Endometrium (tissue), 2 donors: ENCODE results near the gene BNC2.
"Not testable (repeated sequence)": the region's sequence is repeated elsewhere in the genome, so short reads cannot be mapped to it uniquely, and the experiment has no call there.

Experiments used
- FAIRE-seq: peaks from 2 replicates; lab custom pipeline; 2012; peaks lifted over from hg19 to GRCh38; lab: Jason Lieb, UNC
- donor health status: control.
- donor health status: control.

The BNC2 gene

GRCh38 chr9:16449076-16449730 lies 421.3 kb downstream of the BNC2 start:
- FAIRE-seq, result no peak

GRCh38 chr9:16447946-16448345 lies 422.5 kb downstream of the BNC2 start:
- no peak for FAIRE-seq

- no peak for FAIRE-seq
Observed at GRCh38 chr9:16446636-16447035, 423.8 kb downstream of the BNC2 start.

DNA sequence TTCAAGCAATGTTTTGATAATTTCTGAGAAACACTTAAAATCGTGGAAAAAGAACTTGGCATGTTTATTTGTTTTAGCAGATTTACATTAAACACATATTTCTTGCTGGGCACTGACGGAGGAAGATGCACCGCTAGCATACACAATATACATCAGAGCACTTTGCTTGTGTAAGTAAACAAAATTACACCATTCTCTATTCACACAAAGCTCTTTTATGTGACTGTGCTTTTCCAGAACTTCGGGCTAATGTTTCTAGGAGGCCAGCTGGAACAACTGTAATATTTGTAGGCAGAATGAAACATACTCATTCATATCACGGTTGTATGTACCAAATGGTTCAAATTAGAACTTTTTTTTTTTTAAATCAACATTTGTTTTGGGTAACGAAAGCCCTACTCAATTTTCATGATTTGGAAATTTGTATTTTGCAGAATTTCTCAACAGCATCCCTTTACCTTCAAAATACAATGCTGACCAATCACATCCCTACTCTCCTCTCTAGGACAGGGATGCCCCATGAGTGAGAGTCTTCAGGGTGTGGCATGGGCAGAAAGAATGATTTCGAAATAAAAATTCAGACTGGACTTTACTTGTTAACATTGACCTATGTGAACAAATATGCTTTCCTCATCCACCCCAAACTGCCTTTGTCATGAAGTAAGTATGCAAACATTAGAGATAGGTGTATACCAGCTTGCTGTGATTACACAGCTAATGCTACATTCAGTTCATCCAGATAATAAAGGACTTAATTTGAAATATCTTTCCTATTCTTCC lies 425.1 kb downstream of the BNC2 start:
- no peak for FAIRE-seq

DNA sequence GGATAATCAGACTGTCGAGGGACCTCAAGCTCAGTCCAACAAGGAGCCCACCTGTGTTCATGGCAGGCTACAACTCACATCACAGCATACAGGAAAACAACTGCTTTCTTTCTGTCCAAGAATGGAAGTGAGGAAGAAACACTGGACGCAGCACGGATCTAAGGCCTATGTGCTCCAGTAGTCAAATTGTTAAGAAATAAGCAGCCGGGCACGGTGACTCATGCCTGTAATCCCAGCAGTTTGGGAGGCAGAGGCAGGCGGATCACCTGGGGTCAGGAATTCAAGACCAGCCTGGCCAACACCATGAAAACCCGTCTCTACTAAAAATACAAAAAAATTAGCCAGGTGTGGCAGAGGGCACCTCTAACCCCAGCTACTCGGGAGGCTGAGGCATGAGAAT lies 427.8 kb downstream of the BNC2 start:
- no peak for FAIRE-seq

- FAIRE-seq, result no peak
Observed at GRCh38 chr9:16441791-16442190, 428.7 kb downstream of the BNC2 start.

GRCh38 chr9:16438831-16439230 lies 431.6 kb downstream of the BNC2 start:
- not testable (repeated sequence) for FAIRE-seq

GRCh38 chr9:16436545-16436944 lies 433.9 kb downstream of the BNC2 start:
- FAIRE-seq, result no peak

DNA sequence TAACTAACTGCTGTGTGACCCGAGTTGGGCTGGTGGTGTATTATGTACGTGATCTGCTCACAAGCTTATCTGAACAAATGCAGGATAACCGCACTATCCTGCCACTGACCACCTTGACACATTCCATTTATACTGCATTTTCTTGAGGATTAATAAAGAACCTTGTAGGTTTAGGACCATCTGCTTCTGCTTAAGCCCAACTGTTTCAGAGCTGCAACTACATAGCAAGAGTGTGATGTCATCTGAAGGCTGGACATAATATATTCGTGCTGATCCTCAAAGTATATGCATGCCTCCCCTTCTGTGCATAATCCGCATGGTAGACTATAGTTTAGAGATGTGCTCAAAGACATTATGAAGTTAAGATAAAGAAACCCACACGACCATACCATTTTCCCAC lies 435.9 kb downstream of the BNC2 start:
- FAIRE-seq, result no peak

DNA sequence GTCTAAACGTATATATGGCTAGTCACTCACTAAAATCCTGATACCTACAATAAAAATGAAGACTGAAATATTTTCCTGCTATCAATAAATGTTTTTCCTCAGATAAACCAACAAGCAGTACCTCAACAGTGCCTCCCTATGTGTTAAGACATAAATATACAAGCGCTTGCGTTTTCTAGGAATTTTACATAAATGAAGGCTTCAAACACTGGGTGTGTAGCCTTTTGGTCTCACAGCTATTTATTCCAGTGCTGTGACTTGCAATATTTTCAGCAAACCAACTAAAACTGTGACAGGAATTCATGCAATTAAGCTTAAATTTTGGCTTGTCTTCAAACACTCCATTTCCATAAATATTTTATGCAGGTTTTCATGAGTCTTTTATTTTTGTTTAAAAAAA lies 437.0 kb downstream of the BNC2 start:
- no peak for FAIRE-seq

DNA sequence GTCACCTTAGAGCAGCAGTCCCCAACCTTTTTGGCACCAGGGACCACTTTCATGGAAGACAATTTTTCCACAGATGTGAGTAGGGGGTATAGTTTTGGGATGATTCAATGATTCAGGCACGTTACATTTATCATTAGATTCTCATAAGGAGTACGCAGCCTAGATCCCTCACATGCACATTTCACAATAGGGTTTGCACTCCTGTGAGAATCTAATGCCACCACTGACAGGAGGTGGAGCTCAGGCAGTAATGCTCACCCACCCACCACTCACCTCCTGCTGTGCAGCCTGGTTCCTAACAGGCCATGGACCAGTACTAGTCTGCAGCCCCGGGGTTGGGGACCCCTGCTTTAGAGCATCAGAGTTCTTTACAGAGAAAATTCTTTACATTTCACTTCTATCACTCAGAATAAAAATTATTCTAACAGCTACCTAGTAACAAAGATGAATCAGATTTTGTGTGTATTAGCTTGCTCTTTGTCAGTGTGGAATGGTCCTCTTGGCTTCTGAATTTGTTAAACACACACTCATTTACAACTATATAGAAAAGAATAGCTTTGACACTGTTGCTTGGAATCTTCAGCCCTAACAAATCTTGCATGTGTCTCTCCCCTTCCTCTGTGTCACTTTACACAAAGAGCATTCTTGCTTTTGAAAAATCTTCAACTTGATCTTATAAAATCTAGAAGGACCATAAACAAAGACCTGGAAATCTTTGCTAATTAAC lies 438.6 kb downstream of the BNC2 start:
- no peak for FAIRE-seq

- no peak for FAIRE-seq
Observed at GRCh38 chr9:16429671-16430070, 440.8 kb downstream of the BNC2 start.

DNA sequence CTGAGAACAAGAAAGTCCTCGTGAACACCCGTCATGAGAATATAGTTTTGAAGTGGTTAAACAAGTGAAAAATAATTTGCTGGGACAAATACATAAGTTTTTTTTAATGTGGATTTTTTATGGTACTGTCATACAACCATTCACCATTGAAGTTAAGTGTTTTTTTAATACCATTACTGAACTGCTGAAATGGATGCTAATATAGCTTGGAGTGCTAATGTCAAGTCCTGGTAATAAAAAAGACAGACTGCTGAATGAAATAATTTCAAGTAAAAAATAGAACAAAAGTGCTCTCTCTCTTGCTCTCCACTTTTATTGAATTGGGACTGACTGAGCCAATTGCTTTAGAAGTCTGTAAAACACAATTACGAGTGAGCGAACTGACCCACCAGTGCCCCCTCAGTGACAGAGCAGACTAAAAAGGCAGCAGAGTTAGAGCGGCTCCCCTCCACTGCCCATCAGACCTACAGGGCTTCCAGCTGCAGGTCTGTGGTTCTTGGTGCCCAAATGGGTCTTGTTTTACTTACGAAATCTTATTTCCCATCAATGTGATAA lies 442.5 kb downstream of the BNC2 start:
- FAIRE-seq, result no peak

DNA sequence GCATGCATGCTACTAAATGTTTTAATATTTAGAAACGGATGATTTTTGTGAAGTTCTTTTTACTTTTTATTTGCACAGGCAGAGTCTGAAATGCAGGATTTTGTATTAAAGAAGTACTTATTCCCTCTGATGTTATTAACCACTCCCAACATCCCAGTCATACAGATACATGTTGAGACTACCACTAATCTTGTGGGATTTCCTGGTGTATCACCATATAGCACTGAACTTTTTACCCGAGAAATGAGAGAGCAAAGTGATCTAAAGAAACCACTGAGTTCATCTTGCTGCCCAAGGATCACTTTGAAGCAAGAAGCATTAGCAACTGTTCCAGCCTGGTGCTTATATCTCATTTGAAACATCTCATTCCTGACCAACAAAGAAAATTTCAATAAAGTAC lies 443.8 kb downstream of the BNC2 start:
- FAIRE-seq, result no peak

DNA sequence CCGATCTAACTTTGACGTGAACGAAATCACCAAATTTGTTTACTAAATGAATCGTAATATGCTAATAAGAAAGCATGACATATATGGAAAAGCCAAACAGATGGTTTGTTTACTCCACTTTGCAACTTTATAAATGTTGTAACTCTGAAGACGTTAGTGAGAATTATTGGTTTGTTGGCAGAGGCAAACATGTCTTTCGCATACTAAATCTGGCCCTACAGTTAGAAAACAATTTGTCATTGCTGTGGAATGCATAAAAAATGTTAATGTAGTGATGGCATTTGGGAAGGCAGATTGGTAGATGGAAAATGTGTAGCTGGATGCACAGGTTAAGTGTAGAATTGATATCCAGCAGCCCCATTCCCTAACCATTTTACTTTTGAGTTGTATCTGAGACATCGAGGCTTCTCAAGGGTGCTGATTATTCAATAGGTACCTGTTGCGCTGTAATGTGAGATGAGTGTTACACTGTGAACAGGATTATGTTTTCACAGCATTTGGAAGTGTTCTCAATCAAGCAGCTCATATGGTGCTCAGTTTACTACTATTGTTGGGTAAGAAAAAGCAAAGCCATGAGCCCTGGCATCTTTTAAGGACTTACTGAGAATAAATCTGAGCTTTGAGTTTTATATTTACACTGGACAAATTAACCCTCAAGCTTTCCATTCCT lies 444.8 kb downstream of the BNC2 start:
- no peak for FAIRE-seq

- FAIRE-seq, result no peak
Observed at GRCh38 chr9:16422114-16422513, 448.4 kb downstream of the BNC2 start.

DNA sequence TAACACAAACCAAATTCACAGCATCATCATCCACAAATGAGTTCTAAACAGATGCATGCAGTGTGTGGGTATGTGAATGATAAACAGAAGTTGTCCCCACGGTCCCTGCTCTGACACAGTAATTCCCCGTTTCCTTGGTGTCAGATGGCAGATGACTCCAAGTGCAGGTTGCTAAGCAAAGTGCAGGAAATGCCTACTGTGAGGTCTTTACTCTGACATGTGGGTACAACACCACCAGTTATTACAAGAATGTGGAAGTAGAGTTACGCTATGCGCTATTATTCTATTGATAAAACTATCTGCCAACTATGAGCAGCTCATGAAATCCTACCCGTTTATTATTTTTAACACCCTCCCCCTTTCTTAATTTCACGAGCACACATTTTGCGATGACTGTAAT lies 448.9 kb downstream of the BNC2 start:
- FAIRE-seq, result no peak

GRCh38 chr9:16419124-16419523 lies 451.3 kb downstream of the BNC2 start:
- no peak for FAIRE-seq

DNA sequence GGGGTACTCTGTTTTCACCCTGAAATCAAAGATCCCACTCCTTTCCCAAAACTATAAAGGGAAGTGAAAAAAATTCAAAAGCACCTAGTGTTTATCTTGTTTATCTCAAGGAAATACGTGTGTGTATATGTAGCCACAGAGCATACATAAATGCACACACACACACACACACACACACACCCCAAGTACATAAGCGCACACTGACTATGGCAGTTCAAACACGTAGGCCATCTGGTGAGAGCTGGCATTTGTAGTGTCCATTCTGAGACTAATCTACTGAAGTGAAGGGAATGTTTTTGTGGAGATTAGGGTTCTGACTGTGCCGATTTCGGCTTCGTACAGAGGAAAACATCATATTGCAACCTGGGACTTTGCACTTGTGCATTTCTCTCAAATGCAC lies 451.7 kb downstream of the BNC2 start:
- FAIRE-seq, result no peak

- no peak for FAIRE-seq
Observed at GRCh38 chr9:16417749-16418148, 452.7 kb downstream of the BNC2 start.

DNA sequence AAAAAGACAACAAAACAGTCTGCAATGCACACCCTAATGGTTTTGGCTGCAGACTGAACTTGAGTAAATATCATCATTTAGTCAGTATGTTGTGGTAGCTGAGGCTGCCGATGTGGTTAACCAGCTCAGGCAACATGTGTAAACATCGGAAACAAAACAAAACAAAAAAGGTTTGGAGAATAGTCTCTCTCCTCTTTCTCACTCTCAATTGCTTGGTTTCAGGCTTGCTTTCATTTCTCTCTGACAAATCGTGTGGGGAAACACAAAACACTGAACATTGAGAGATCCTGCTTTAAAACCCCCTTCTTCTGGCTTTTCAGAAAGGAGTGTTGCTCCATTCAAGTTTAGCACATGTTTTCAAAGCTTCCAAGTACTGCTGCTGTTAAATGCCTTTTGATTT lies 453.3 kb downstream of the BNC2 start:
- FAIRE-seq, result peak; percentile 99

- FAIRE-seq, result no peak
Observed at GRCh38 chr9:16414451-16414850, 456.0 kb downstream of the BNC2 start.
